KMS-11 (cell line): ENCODE data around the gene ZC3H14.
A peak's percentile ranks its signal among the peaks of the same experiment; 100 is the strongest.

Source experiments
- H2AFZ ChIP-seq: fragments of 200-600 bp; sonication (generic); 2 replicates; pipeline ENCODE4 v1.6.1; 2016; ENCODE audit warnings: antibody characterized with exemption, mixed run types, low read depth
- H3K27ac ChIP-seq: fragments of 200-600 bp; sonication (generic); 2 replicates; pipeline ENCODE4 v1.6.1; 2016; ENCODE audit warnings: mild to moderate bottlenecking, mixed run types
- H3K27me3 ChIP-seq: fragments of 200-600 bp; sonication (generic); 2 replicates; pipeline ENCODE4 v1.6.1; 2017; ENCODE audit warnings: mild to moderate bottlenecking, low read depth, mixed run types, moderate library complexity; ENCODE audit not compliant: insufficient read depth
- H3K36me3 ChIP-seq: fragments of 200-600 bp; sonication (generic); 2 replicates; pipeline ENCODE4 v1.6.1; 2017; ENCODE audit warnings: mild to moderate bottlenecking, mixed run types; ENCODE audit not compliant: insufficient read depth
- H3K4me1 ChIP-seq: fragments of 200-600 bp; sonication (generic); 2 replicates; pipeline ENCODE4 v1.6.1; 2016; ENCODE audit warnings: mild to moderate bottlenecking, low read depth, mixed run types; ENCODE audit not compliant: poor library complexity, severe bottlenecking
- H3K4me2 ChIP-seq: fragments of 200-600 bp; sonication (generic); 2 replicates; pipeline ENCODE4 v1.7.0; 2016; ENCODE audit warnings: mild to moderate bottlenecking, mixed run types
- H3K4me3 ChIP-seq: fragments of 200-600 bp; sonication (generic); IDR thresholded peaks from 2 replicates; pipeline ENCODE4 v1.6.1; 2017; ENCODE audit warnings: low read depth, low read length, mixed read lengths; ENCODE audit not compliant: insufficient read depth
- H3K79me2 ChIP-seq: fragments of 200-600 bp; sonication (generic); 2 replicates; pipeline ENCODE4 v1.6.1; 2016; ENCODE audit warnings: low read depth, mixed run types; ENCODE audit not compliant: insufficient read depth
- H3K9ac ChIP-seq: fragments of 200-600 bp; sonication (generic); 2 replicates; pipeline ENCODE4 v1.6.1; 2016; ENCODE audit warnings: mild to moderate bottlenecking, mixed run types
- H4K20me1 ChIP-seq: fragments of 200-600 bp; sonication (generic); 2 replicates; pipeline ENCODE4 v1.6.1; 2016; ENCODE audit warnings: mild to moderate bottlenecking, mixed run types; ENCODE audit not compliant: insufficient read depth
- CTCF ChIP-seq: fragments of 200-600 bp; sonication (generic); conservative IDR thresholded peaks from 2 replicates; pipeline ENCODE4 v1.6.1; 2017; ENCODE audit warnings: low read depth, mild to moderate bottlenecking, antibody characterized with exemption, low read length, moderate library complexity, mixed read lengths

ZC3H14 gene

GRCh38 chr14:88551094-88551870, 11.6 kb upstream of the ZC3H14 start:
- Histone ChIP-seq H3K79me2 (no peaks in the 10 kb centered on the region), H3K4me2 (no peak overlapping the region), H3K4me3 (no peak overlapping the region), H3K9ac (no peak overlapping the region), H2AFZ (no peak overlapping the region), H3K27me3 (no peaks in the 10 kb centered on the region), H3K36me3 (no peaks in the 10 kb centered on the region), H3K4me1 (peaks cover 2% of the 10 kb centered on the region), H4K20me1 (no peaks in the 10 kb centered on the region), H3K27ac (no peak overlapping the region)
- no peak for TF ChIP-seq CTCF

GRCh38 chr14:88551980-88552431, 10.8 kb upstream of the ZC3H14 start:
- no peak overlapping the region for H3K27ac ChIP-seq
- H3K4me1 ChIP-seq: peaks cover 6% of the 10 kb centered on the region
- no peaks in the 10 kb centered on the region for H3K36me3 ChIP-seq
- H3K79me2 ChIP-seq: no peaks in the 10 kb centered on the region
- no peak overlapping the region for H2AFZ ChIP-seq
- no peak overlapping the region for H3K4me2 ChIP-seq
- no peaks in the 10 kb centered on the region for H3K27me3 ChIP-seq
- no peak overlapping the region for H3K4me3 ChIP-seq
- H4K20me1 ChIP-seq: no peaks in the 10 kb centered on the region
- TF ChIP-seq CTCF: no peak
- H3K9ac ChIP-seq: no peak overlapping the region

GRCh38 chr14:88552876-88553275, 10.0 kb upstream of the ZC3H14 start:
- Histone ChIP-seq H3K27me3 (no peaks in the 10 kb centered on the region), H3K4me3 (no peak overlapping the region), H3K79me2 (no peaks in the 10 kb centered on the region), H3K27ac (no peak overlapping the region), H3K4me2 (no peak overlapping the region), H3K36me3 (no peaks in the 10 kb centered on the region), H3K9ac (no peak overlapping the region), H2AFZ (no peak overlapping the region), H4K20me1 (no peaks in the 10 kb centered on the region), H3K4me1 (peaks cover 6% of the 10 kb centered on the region)
- no peak for TF ChIP-seq CTCF

- Histone ChIP-seq H3K79me2 (no peaks in the 10 kb centered on the region), H3K27ac (no peak overlapping the region), H3K9ac (peak overlapping the region; percentile 27; the same call in 1 of the 2 replicates), H2AFZ (peak overlapping the region; percentile 57; the same call in 1 of the 2 replicates), H3K27me3 (no peaks in the 10 kb centered on the region), H3K4me2 (peak overlapping the region; percentile 34; the same call in 1 of the 2 replicates), H3K4me3 (no peak overlapping the region), H3K4me1 (peaks cover 6% of the 10 kb centered on the region), H4K20me1 (no peaks in the 10 kb centered on the region), H3K36me3 (no peaks in the 10 kb centered on the region)
- TF ChIP-seq CTCF: no peak
Measured at GRCh38 chr14:88553886-88554456, 8.9 kb upstream of the ZC3H14 start.
